HEK293 (cell line): ENCODE data around the gene PALM2AKAP2.

Source experiments
- ATF2 ChIP-seq: fragments of 450-650 bp; formaldehyde crosslinking; IDR thresholded peaks from 2 replicates; pipeline ENCODE4 v1.5.1; 2016; ENCODE audit warnings: missing biosample characterization, missing genetic modification characterization, low read depth
- BCL11A ChIP-seq: fragments of 450-650 bp; formaldehyde crosslinking; IDR thresholded peaks from 2 replicates; pipeline ENCODE4 v1.5.1; 2016; ENCODE audit warnings: low read depth, missing biosample characterization, missing genetic modification characterization
- BCL6B ChIP-seq: fragments of 450-650 bp; formaldehyde crosslinking; IDR thresholded peaks from 2 replicates; pipeline ENCODE4 v1.5.1; 2017; ENCODE audit warnings: missing biosample characterization, missing genetic modification characterization
- SETDB1 ChIP-seq: IDR thresholded peaks from one replicate; pipeline ENCODE4 v1.6.1; 2017; ENCODE audit warnings: mild to moderate bottlenecking, low read length, moderate library complexity, mixed read lengths; ENCODE audit not compliant: insufficient read length
- TSHZ1 ChIP-seq: fragments of 450-650 bp; formaldehyde crosslinking; IDR thresholded peaks from 2 replicates; pipeline ENCODE4 v1.5.1; 2016; ENCODE audit warnings: missing biosample characterization, missing genetic modification characterization, borderline replicate concordance
- WT1 ChIP-seq: fragments of 450-650 bp; formaldehyde crosslinking; IDR thresholded peaks from 2 replicates; pipeline ENCODE4 v1.5.1; 2016; ENCODE audit warnings: missing biosample characterization, missing genetic modification characterization
- ZBTB10 ChIP-seq: fragments of 450-650 bp; formaldehyde crosslinking; IDR thresholded peaks from 2 replicates; pipeline ENCODE4 v1.5.1; 2016; ENCODE audit warnings: missing biosample characterization, missing genetic modification characterization
- ZIC2 ChIP-seq: fragments of 450-650 bp; formaldehyde crosslinking; IDR thresholded peaks from 2 replicates; pipeline ENCODE4 v1.5.1; 2016; ENCODE audit warnings: missing biosample characterization, missing genetic modification characterization
- ZNF335 ChIP-seq: fragments of 450-650 bp; formaldehyde crosslinking; conservative IDR thresholded peaks from 2 replicates; pipeline ENCODE4 v1.5.1; 2016; ENCODE audit warnings: missing biosample characterization, missing genetic modification characterization
- ZNF341 ChIP-seq: fragments of 450-650 bp; formaldehyde crosslinking; IDR thresholded peaks from 2 replicates; pipeline ENCODE4; 2016; ENCODE audit warnings: low read depth, missing biosample characterization, missing genetic modification characterization
- ZNF362 ChIP-seq: fragments of 450-650 bp; formaldehyde crosslinking; IDR thresholded peaks from 2 replicates; pipeline ENCODE4 v1.5.1; 2016; ENCODE audit warnings: missing biosample characterization, missing genetic modification characterization
- ZNF423 ChIP-seq: fragments of 450-650 bp; formaldehyde crosslinking; IDR thresholded peaks from 2 replicates; pipeline ENCODE4 v1.5.1; 2016; ENCODE audit warnings: missing biosample characterization, missing genetic modification characterization
- ZNF426 ChIP-seq: fragments of 450-650 bp; formaldehyde crosslinking; IDR thresholded peaks from 2 replicates; pipeline ENCODE4 v1.5.1; 2017; ENCODE audit warnings: missing biosample characterization, missing genetic modification characterization, mild to moderate bottlenecking, inconsistent platforms, moderate library complexity
- ZNF501 ChIP-seq: fragments of 450-650 bp; formaldehyde crosslinking; IDR thresholded peaks from 2 replicates; pipeline ENCODE4 v1.5.1; 2016; ENCODE audit warnings: missing biosample characterization, missing genetic modification characterization
- ZNF510 ChIP-seq: fragments of 450-650 bp; formaldehyde crosslinking; IDR thresholded peaks from 2 replicates; pipeline ENCODE4 v1.5.1; 2018; ENCODE audit warnings: mild to moderate bottlenecking, missing genetic modification characterization, missing biosample characterization; ENCODE audit not compliant: insufficient replicate concordance
- ZNF585B ChIP-seq: fragments of 450-650 bp; formaldehyde crosslinking; IDR thresholded peaks from 2 replicates; pipeline ENCODE4 v1.5.1; 2016; ENCODE audit warnings: missing biosample characterization, missing genetic modification characterization
- ZNF654 ChIP-seq: fragments of 450-650 bp; formaldehyde crosslinking; IDR thresholded peaks from 2 replicates; pipeline ENCODE4 v1.5.1; 2016; ENCODE audit warnings: low read depth, missing biosample characterization, missing genetic modification characterization
- ZNF660 ChIP-seq: fragments of 450-650 bp; IDR thresholded peaks from 2 replicates; pipeline ENCODE4 v1.5.1; 2018; ENCODE audit warnings: missing biosample characterization, mild to moderate bottlenecking, missing genetic modification characterization
- ZNF692 ChIP-seq: fragments of 450-650 bp; formaldehyde crosslinking; IDR thresholded peaks from 2 replicates; pipeline ENCODE4 v1.5.1; 2016; ENCODE audit warnings: missing biosample characterization, missing genetic modification characterization
- ZNF777 ChIP-seq: fragments of 450-650 bp; formaldehyde crosslinking; IDR thresholded peaks from 2 replicates; pipeline ENCODE4 v1.5.1; 2017; ENCODE audit warnings: missing biosample characterization, missing genetic modification characterization, borderline replicate concordance
- ZNF830 ChIP-seq: fragments of 450-650 bp; IDR thresholded peaks from 2 replicates; pipeline ENCODE4 v1.5.0; 2018; ENCODE audit warnings: missing biosample characterization, missing genetic modification characterization, low read depth, mild to moderate bottlenecking, moderate library complexity
- ZSCAN4 ChIP-seq: fragments of 450-650 bp; formaldehyde crosslinking; IDR thresholded peaks from 2 replicates; pipeline ENCODE4 v1.5.1; 2017; ENCODE audit warnings: missing biosample characterization, missing genetic modification characterization
- ZXDB ChIP-seq: fragments of 450-650 bp; formaldehyde crosslinking; IDR thresholded peaks from 2 replicates; pipeline ENCODE4 v1.5.1; 2016; ENCODE audit warnings: missing biosample characterization, missing genetic modification characterization

The PALM2AKAP2 gene

GRCh38 chr9:109745335-109746283 is 34.4 kb upstream of the PALM2AKAP2 start (continued):
- TF ChIP-seq ZNF362 (tag by site-specific recombination), result no peak
- TF ChIP-seq ZNF341 (tag by site-specific recombination), result no peak
- no peak for TF ChIP-seq BCL6B (tag by site-specific recombination)
- TF ChIP-seq ZNF660 (tag by site-specific recombination), result no peak
- peak; percentile 66; the same call in 1 of the 2 replicates for TF ChIP-seq ZSCAN4 (tag by site-specific recombination)
- TF ChIP-seq WT1 (tag by site-specific recombination), result peak; percentile 81
- no peak for TF ChIP-seq ZNF510 (tag by site-specific recombination)
- TF ChIP-seq ZBTB10 (tag by site-specific recombination), result no peak
- TF ChIP-seq SETDB1, result no peak
- peak; percentile 31; the same call in 1 of the 2 replicates for TF ChIP-seq ZNF423 (tag by site-specific recombination)
- no peak for TF ChIP-seq BCL11A (tag by site-specific recombination)
- TF ChIP-seq ZNF777 (tag by site-specific recombination), result no peak
- TF ChIP-seq ZIC2 (tag by site-specific recombination), result peak; percentile 67
- no peak for TF ChIP-seq TSHZ1
- TF ChIP-seq ZNF692 (tag by site-specific recombination), result no peak
- no peak for TF ChIP-seq ATF2 (tag by site-specific recombination)
- TF ChIP-seq ZNF335 (tag by site-specific recombination), result peak; percentile 46
- TF ChIP-seq ZXDB (tag by site-specific recombination), result peak; percentile 32; the same call in 1 of the 2 replicates
- TF ChIP-seq ZNF501 (tag by site-specific recombination), result no peak
- TF ChIP-seq ZNF830, result no peak
- TF ChIP-seq ZNF426 (tag by site-specific recombination), result no peak
- TF ChIP-seq ZNF654, result no peak
- TF ChIP-seq ZNF585B (tag by site-specific recombination), result no peak
